ENCODE data around the gene GPC6. TPM values are rescaled to one million over a fixed set of nuclear protein-coding genes. Genes with fewer than 3 reads are reported as not detected.

Gene GPC6
- total and polyA plus RNA-seq, 9 of the 15 experiments (the other 6 are each of a cell fraction or from before 2014, with no cell fraction given), result under 0.01 to 0.20 (median 0.01) TPM; not detected in 4

DNA sequence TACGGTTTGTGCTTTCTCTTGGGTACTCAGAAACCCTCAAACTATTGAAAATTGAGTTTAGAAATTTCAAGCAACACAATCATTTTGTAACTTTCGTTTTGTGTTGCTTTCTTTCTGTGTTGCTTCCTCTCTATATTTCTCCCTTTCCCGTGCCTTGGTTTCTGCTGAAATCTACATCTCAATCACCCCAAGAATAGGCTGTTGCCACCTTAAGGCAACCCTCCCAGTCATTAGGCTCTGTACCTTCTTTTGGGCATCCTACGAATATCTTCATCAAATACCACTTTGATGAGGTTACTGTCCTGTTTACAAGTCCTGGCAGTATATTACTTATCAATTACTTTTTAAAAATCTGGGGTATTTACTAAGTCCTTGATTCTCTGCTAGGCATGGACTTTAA is 621.6 kb downstream of the GPC6 start:
- ATAC-seq (no peak), DNase-seq (ENCODE audit: extremely low read depth in 1 of 4, low spot score in 3 of 4) (no peak), FAIRE-seq (no peak)
- H3K9ac ChIP-seq (ENCODE audit: insufficient read depth in 1 of 2, low read depth in 2 of 2, low read length in 2 of 2), result no peak overlapping the region
- CTCF ChIA-PET (ENCODE audit: low intra/inter-chr PET ratio), result no interaction called here
- no peaks in the 10 kb centered on the region for H3K79me2 ChIP-seq (ENCODE audit: control insufficient read depth, insufficient read depth, low read length)
- no peak overlapping the region for H2AFZ ChIP-seq (ENCODE audit: low read depth, low read length)
- no peaks in the 10 kb centered on the region for H3K9me1 ChIP-seq (ENCODE audit: control insufficient read depth, insufficient read depth, low read length)
- POLR2A ChIA-PET, result no interaction called here
- in situ Hi-C loops (cut with MboI), result no loop called here
- H3K4me2 ChIP-seq (ENCODE audit: insufficient read depth, low read length), result no peak overlapping the region
- no peak overlapping the region for H3K27ac ChIP-seq (ENCODE audit: extremely low read depth, low read depth, low read length)
- no peaks in the 10 kb centered on the region for H3K36me3 ChIP-seq (ENCODE audit: control insufficient read depth, insufficient read depth, low read length)
- H4K20me1 ChIP-seq (replicated peaks; ENCODE audit: control insufficient read depth, insufficient read depth, low read length), result no peaks in the 10 kb centered on the region
- no peaks in the 10 kb centered on the region for H3K4me1 ChIP-seq (replicated peaks in 1 of 2; ENCODE audit: control insufficient read depth in 2 of 2, insufficient read depth in 2 of 2, low read length in 2 of 2)
- TF ChIP-seq ZNF511 (CRISPR knock-in tag; IDR thresholded peaks at IDR 0.05) (no peak), ZNF23 (CRISPR knock-in tag; IDR thresholded peaks at IDR 0.05) (no peak), NCOA1 (IDR thresholded peaks at IDR 0.05; ENCODE audit: low read depth) (no peak), MBD2 (IDR thresholded peaks at IDR 0.05; ENCODE audit: borderline replicate concordance, low read depth) (no peak), MTF1 (CRISPR knock-in tag; IDR thresholded peaks at IDR 0.05; ENCODE audit: borderline replicate concordance) (no peak), ZKSCAN1 (IDR thresholded peaks at IDR 0.05; ENCODE audit: low read depth, low read length) (no peak), TAF15 (IDR thresholded peaks at IDR 0.05; ENCODE audit: low read depth, low read length) (no peak), ZNF77 (CRISPR knock-in tag; IDR thresholded peaks at IDR 0.05) (no peak), SNIP1 (IDR thresholded peaks at IDR 0.05; ENCODE audit: low read depth) (no peak), PRPF4 (IDR thresholded peaks at IDR 0.05; ENCODE audit: insufficient read depth, low read depth, low read length, poor library complexity, severe bottlenecking) (no peak), ELF4 (CRISPR knock-in tag; IDR thresholded peaks at IDR 0.05) (no peak), HOXB6 (CRISPR knock-in tag; IDR thresholded peaks at IDR 0.05; ENCODE audit: borderline replicate concordance) (no peak)
- TF ChIP-seq, protein P1, sequence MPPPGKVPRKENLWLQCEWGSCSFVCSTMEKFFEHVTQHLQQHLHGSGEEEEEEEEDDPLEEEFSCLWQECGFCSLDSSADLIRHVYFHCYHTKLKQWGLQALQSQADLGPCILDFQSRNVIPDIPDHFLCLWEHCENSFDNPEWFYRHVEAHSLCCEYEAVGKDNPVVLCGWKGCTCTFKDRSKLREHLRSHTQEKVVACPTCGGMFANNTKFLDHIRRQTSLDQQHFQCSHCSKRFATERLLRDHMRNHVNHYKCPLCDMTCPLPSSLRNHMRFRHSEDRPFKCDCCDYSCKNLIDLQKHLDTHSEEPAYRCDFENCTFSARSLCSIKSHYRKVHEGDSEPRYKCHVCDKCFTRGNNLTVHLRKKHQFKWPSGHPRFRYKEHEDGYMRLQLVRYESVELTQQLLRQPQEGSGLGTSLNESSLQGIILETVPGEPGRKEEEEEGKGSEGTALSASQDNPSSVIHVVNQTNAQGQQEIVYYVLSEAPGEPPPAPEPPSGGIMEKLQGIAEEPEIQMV (tag; conservative IDR thresholded peaks at IDR 0.05; ENCODE audit: low read depth), result no peak
- BruUV-seq (replicated peaks), result no TSS peak
- WGBS (ENCODE audit: insufficient coverage, low coverage, missing lambda C conversion rate), result 0% methylated on average over 4 of the region's 4 CpGs
- H3K9me3 ChIP-seq (replicated peaks; ENCODE audit: control insufficient read depth, insufficient read depth, low read depth, low read length), result no peaks in the 10 kb centered on the region
- intact Hi-C loops (cut with micrococcal nuclease), result no loop called here
- no peaks in the 10 kb centered on the region for H3K27me3 ChIP-seq (ENCODE audit: control insufficient read depth in 2 of 2, insufficient read depth in 2 of 2, low read length in 2 of 2)
- H3K4me3 ChIP-seq, result no peak overlapping the region
